DND-41 (cell line): ENCODE data around the gene GPR137.

Source experiments
- ATAC-seq: fragments of 200-7000 bp; cut with Tn5 transposase; 3 replicates; pipeline ENCODE4 v1.9.1; 2021; ENCODE audit warnings: low read depth; ENCODE audit not compliant: insufficient read depth
- DNase-seq: peaks from one replicate; pipeline ENCODE4 v3.0.0-alpha.2; 2020
- H2AFZ ChIP-seq: 2 replicates; pipeline ENCODE4 v1.6.0; 2012; ENCODE audit warnings: low read depth, low read length
- H3K27ac ChIP-seq: 2 replicates; pipeline ENCODE4 v1.5.1; 2012; ENCODE audit warnings: low read length, inconsistent platforms
- H3K27me3 ChIP-seq: fragments of 200-600 bp; sonication (generic); 2 replicates; pipeline ENCODE4 v1.6.0; 2012; ENCODE audit warnings: low read length, mild to moderate bottlenecking, inconsistent platforms; ENCODE audit not compliant: insufficient read depth, poor library complexity
- H3K36me3 ChIP-seq: 2 replicates; pipeline ENCODE4 v1.5.1; 2012; ENCODE audit warnings: low read length, inconsistent platforms; ENCODE audit not compliant: insufficient read depth
- H3K4me1 ChIP-seq: 2 replicates; pipeline ENCODE4 v1.5.1; 2012; ENCODE audit warnings: mild to moderate bottlenecking, low read length; ENCODE audit not compliant: insufficient read depth
- H3K4me2 ChIP-seq: 2 replicates; pipeline ENCODE4 v1.6.0; 2012; ENCODE audit warnings: mild to moderate bottlenecking, moderate library complexity, low read length, inconsistent platforms; ENCODE audit not compliant: insufficient read depth
- H3K4me3 ChIP-seq, 2 experiments: fragments of 200-600 bp in 1 of 2; shearing (Covaris generic) in 1 of 2; 2 replicates each; pipeline ENCODE4 v1.5.1; 2012 to 2016; ENCODE audit warnings: inconsistent platforms in 2 of 2, low read length in 2 of 2, mild to moderate bottlenecking in 2 of 2, low read depth in 1 of 2, moderate library complexity in 1 of 2
- H3K79me2 ChIP-seq: 2 replicates; pipeline ENCODE4 v1.6.0; 2012; ENCODE audit warnings: low read length, inconsistent platforms; ENCODE audit not compliant: insufficient read depth
- H3K9ac ChIP-seq: 2 replicates; pipeline ENCODE4 v1.6.0; 2012; ENCODE audit warnings: low read depth, mild to moderate bottlenecking, inconsistent platforms, low read length, moderate library complexity
- H3K9me3 ChIP-seq: 2 replicates; pipeline ENCODE4 v1.5.1; 2012; ENCODE audit warnings: low read length, moderate library complexity, mild to moderate bottlenecking, inconsistent platforms; ENCODE audit not compliant: insufficient read depth, severe bottlenecking
- H4K20me1 ChIP-seq: 2 replicates; pipeline ENCODE4 v1.6.0; 2012; ENCODE audit warnings: low read length; ENCODE audit not compliant: insufficient read depth
- EZH2 ChIP-seq: IDR thresholded peaks from 3 replicates; pipeline ENCODE4 v1.6.1; 2012; ENCODE audit warnings: borderline replicate concordance, low read depth, mild to moderate bottlenecking, moderate library complexity, low read length, inconsistent platforms; ENCODE audit not compliant: severe bottlenecking
- TF ChIP-seq, protein P1 (sequence below): IDR thresholded peaks from 2 replicates; pipeline ENCODE4 v1.5.1; 2012; ENCODE audit warnings: borderline replicate concordance, low read length, moderate library complexity, mild to moderate bottlenecking; ENCODE audit not compliant: poor library complexity, severe bottlenecking; ENCODE audit errors: extremely low read depth

The GPR137 gene

GRCh38 chr11:64318766-64319761 lies 33.4 kb downstream of the GPR137 start:
- Histone ChIP-seq H3K4me1 (peaks cover 47% of the 10 kb centered on the region), H3K4me3 (peak overlapping the region; percentile 52 to 71; a peak in 3 of 4 replicates), H3K9ac (peak overlapping the region; percentile 87), H4K20me1 (peaks cover 15% of the 10 kb centered on the region), H3K9me3 (no peaks in the 10 kb centered on the region), H3K79me2 (peaks cover 40% of the 10 kb centered on the region), H3K27me3 (no peaks in the 10 kb centered on the region), H3K36me3 (peaks cover 42% of the 10 kb centered on the region), H3K4me2 (peak overlapping the region; percentile 66), H2AFZ (peak overlapping the region; percentile 91; the same call in 1 of the 2 replicates), H3K27ac (peak overlapping the region; percentile 91)
- TF ChIP-seq, protein P1, sequence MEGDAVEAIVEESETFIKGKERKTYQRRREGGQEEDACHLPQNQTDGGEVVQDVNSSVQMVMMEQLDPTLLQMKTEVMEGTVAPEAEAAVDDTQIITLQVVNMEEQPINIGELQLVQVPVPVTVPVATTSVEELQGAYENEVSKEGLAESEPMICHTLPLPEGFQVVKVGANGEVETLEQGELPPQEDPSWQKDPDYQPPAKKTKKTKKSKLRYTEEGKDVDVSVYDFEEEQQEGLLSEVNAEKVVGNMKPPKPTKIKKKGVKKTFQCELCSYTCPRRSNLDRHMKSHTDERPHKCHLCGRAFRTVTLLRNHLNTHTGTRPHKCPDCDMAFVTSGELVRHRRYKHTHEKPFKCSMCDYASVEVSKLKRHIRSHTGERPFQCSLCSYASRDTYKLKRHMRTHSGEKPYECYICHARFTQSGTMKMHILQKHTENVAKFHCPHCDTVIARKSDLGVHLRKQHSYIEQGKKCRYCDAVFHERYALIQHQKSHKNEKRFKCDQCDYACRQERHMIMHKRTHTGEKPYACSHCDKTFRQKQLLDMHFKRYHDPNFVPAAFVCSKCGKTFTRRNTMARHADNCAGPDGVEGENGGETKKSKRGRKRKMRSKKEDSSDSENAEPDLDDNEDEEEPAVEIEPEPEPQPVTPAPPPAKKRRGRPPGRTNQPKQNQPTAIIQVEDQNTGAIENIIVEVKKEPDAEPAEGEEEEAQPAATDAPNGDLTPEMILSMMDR: no peak
- TF ChIP-seq EZH2: no peak
- DNase-seq: no peak
- no peak for ATAC-seq

DNA sequence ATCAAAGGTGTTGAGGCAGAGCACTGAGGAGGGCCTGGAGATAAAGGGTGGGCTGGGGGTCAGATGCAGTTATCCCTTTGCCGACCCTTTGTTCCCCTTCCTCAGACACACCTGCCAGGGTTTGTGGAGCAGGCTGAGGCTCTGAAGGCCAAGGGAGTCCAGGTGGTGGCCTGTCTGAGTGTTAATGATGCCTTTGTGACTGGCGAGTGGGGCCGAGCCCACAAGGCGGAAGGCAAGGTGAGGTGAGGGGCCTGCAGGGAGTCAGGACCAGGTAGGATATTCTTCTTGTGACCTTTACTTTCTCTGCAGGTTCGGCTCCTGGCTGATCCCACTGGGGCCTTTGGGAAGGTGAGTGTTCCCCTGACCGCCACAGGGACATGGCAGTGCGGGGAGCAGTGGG lies 34.9 kb downstream of the GPR137 start:
- H3K27me3 ChIP-seq: no peaks in the 10 kb centered on the region
- H3K9ac ChIP-seq: no peak overlapping the region
- peaks cover 27% of the 10 kb centered on the region for H3K36me3 ChIP-seq
- no peaks in the 10 kb centered on the region for H3K9me3 ChIP-seq
- peaks cover 40% of the 10 kb centered on the region for H3K4me1 ChIP-seq
- no peak overlapping the region for H2AFZ ChIP-seq
- peaks cover 33% of the 10 kb centered on the region for H3K79me2 ChIP-seq
- no peak overlapping the region for H3K4me3 ChIP-seq
- ATAC-seq (no peak), DNase-seq (no peak)
- H3K4me2 ChIP-seq: no peak overlapping the region; the same call in 1 of the 2 replicates
- peaks cover 15% of the 10 kb centered on the region for H4K20me1 ChIP-seq
- TF ChIP-seq, protein P1: no peak
- no peak for TF ChIP-seq EZH2
- H3K27ac ChIP-seq: no peak overlapping the region

- H3K9me3 ChIP-seq: no peaks in the 10 kb centered on the region
- H3K36me3 ChIP-seq: peaks cover 22% of the 10 kb centered on the region
- no peak overlapping the region for H3K4me3 ChIP-seq
- peaks cover 14% of the 10 kb centered on the region for H4K20me1 ChIP-seq
- no peak overlapping the region for H2AFZ ChIP-seq
- no peak overlapping the region for H3K9ac ChIP-seq
- no peak for DNase-seq
- H3K4me1 ChIP-seq: peaks cover 35% of the 10 kb centered on the region
- no peaks in the 10 kb centered on the region for H3K27me3 ChIP-seq
- H3K4me2 ChIP-seq: no peak overlapping the region
- H3K79me2 ChIP-seq: peaks cover 29% of the 10 kb centered on the region
- TF ChIP-seq EZH2: no peak
- TF ChIP-seq, protein P1: no peak
- no peak overlapping the region for H3K27ac ChIP-seq
- ATAC-seq: no peak
Observed at GRCh38 chr11:64321026-64321425, 35.4 kb downstream of the GPR137 start.
